ENCODE results near the gene USP40. TPM values are rescaled to one million over a fixed set of nuclear protein-coding genes. Genes with fewer than 3 reads are reported as not detected.

USP40 gene
- total RNA-seq, 4 donors from 2014 or later, result 70.7 to 99.0 (median 85.7) TPM

DNA sequence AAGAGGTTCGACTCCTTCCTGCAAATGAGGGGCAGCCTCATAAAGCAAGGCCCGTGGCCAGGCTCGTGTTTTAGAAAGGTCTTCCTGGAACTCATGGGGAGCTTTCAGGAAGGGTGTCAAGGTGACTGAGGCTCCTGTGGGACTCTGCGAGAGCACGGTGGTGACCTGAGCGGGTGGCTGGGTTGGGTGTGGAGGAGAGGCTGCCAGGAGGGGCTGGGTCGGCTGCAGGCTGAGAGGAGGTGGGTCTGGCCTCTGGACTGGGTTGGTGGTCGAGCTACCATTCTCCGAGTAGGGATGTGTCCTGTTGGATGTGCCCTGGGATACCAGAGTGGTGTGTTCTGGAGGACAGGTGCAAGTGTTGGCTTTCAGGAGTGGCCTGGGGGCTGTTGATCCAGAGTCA, 125.9 kb downstream of the USP40 start:
- Histone ChIP-seq H3K4me1 (peaks cover 0 to 5% of the 10 kb centered on the region in 2 donors), H3K27ac (no peak overlapping the region), H3K36me3 (peaks cover 16 to 19% of the 10 kb centered on the region in 2 donors), H3K27me3 (no peaks in the 10 kb centered on the region), H3K9me3 (no peaks in the 10 kb centered on the region), H3K4me3 (replicated peaks in 1 of 3) (no peak overlapping the region)
- 90 to 92% methylated on average over 9 of the region's 9 CpGs for WGBS, 2 donors
- no peak for TF ChIP-seq POLR2A (IDR thresholded peaks at IDR 0.05)
- TF ChIP-seq CTCF (IDR thresholded peaks at IDR 0.05), result no peak
- intact Hi-C loops (cut with DNase I), result loop anchor here (5.0 to 10.0 kb wide), 2 partner anchors 88 to 166 kb away; partner anchors contain the start of gene DGKD
- no peak for DNase-seq

GRCh38 chr2:233440314-233440713, 126.3 kb downstream of the USP40 start:
- intact Hi-C loops (cut with DNase I), result loop anchor here (5.0 to 10.0 kb wide), 2 partner anchors 88 to 166 kb away; partner anchors contain the start of gene DGKD

DNA sequence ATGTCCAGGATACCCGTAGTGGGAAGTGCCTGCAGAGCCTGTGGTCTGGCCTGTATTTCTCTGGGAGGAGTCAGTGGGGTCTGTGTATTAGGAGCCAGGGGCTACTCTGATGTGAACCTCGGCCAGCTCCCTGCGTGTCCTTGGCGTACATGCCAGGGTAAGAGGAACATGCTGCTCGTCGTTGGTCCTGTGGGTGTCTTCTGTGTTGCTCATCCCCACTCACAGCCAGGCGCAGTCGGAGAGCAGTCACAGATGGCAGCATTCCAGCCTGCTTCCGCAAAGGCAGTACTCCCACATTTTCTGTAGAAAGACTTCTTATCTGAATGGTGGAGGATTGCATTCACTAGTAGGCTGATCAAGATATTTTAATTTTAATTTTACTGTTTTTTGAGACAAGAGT, 127.4 kb downstream of the USP40 start:
- DNase-seq, result no peak
- peaks cover 16 to 21% of the 10 kb centered on the region in 2 donors for H3K36me3 ChIP-seq
- intact Hi-C loops (cut with DNase I), result no loop called here

More at GRCh38 chr2:233440314-233440713, 126.3 kb downstream of the USP40 start:
- no peaks in the 10 kb centered on the region for H3K27me3 ChIP-seq
- peaks cover 16 to 21% of the 10 kb centered on the region in 2 donors for H3K36me3 ChIP-seq
- H3K27ac ChIP-seq, result no peak overlapping the region
- DNase-seq, result no peak
- no peaks in the 10 kb centered on the region for H3K9me3 ChIP-seq
- 94% methylated on average over 17 of the region's 17 CpGs for WGBS, 2 donors
- TF ChIP-seq CTCF (IDR thresholded peaks at IDR 0.05) (no peak), POLR2A (IDR thresholded peaks at IDR 0.05) (no peak)
- H3K4me1 ChIP-seq, result peaks cover under 1 to 9% of the 10 kb centered on the region in 2 donors
- H3K4me3 ChIP-seq (replicated peaks in 1 of 3), result no peak overlapping the region

GRCh38 chr2:233438573-233439147, 127.9 kb downstream of the USP40 start:
- H3K27ac ChIP-seq, result no peak overlapping the region
- 90 to 94% methylated on average over 15 of the region's 15 CpGs for WGBS, 2 donors
- TF ChIP-seq CTCF (IDR thresholded peaks at IDR 0.05) (no peak), POLR2A (IDR thresholded peaks at IDR 0.05) (no peak)
- H3K36me3 ChIP-seq, result peaks cover 16 to 21% of the 10 kb centered on the region in 2 donors
- H3K9me3 ChIP-seq, result no peaks in the 10 kb centered on the region
- H3K4me3 ChIP-seq (replicated peaks in 1 of 3), result no peak overlapping the region
- H3K4me1 ChIP-seq, result peaks cover 10 to 20% of the 10 kb centered on the region in 2 donors
- intact Hi-C loops (cut with DNase I), result no loop called here
- DNase-seq, result no peak
- H3K27me3 ChIP-seq, result no peaks in the 10 kb centered on the region

More for the DNA sequence above, 127.4 kb downstream of the USP40 start:
- Histone ChIP-seq H3K4me1 (peaks cover 10 to 20% of the 10 kb centered on the region in 2 donors), H3K9me3 (no peaks in the 10 kb centered on the region), H3K27me3 (no peaks in the 10 kb centered on the region), H3K27ac (no peak overlapping the region), H3K4me3 (replicated peaks in 1 of 3) (no peak overlapping the region)
- TF ChIP-seq POLR2A (IDR thresholded peaks at IDR 0.05), result no peak
- TF ChIP-seq CTCF (IDR thresholded peaks at IDR 0.05), result no peak
- WGBS, 2 donors, result 75 to 82% methylated on average over 9 of the region's 9 CpGs

DNA sequence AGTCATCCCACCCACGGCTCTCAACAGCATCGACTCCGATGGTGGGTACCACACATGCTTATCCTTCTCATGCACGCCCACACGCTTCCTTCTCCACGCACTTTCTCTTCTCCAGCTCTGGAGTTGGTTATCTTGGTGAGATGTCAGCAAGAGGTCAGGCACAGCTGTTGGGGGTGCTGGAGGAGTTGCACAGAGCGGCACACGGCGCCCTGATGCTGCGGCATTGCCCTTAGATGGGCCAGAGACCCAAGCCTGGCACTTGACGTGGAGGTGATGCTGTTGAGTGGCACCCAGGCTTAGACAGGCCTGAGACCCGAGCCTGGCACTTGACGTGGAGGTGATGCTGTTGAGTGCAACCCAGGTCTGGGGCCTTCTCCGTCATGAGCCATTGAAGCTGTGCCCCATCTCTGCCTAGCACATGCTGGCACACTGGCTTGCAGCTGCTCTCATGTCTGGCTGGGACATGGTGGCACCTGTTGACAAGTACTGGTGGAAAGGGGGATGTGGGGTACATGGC, 129.1 kb downstream of the USP40 start:
- WGBS, 2 donors, result 94 to 97% methylated on average over 13 to 14 of the region's 14 CpGs

More for the DNA sequence above, 129.1 kb downstream of the USP40 start:
- Histone ChIP-seq H3K36me3 (peaks cover 16 to 21% of the 10 kb centered on the region in 2 donors), H3K4me1 (peaks cover 10 to 20% of the 10 kb centered on the region in 2 donors), H3K27me3 (no peaks in the 10 kb centered on the region), H3K4me3 (replicated peaks in 1 of 3) (no peak overlapping the region), H3K9me3 (no peaks in the 10 kb centered on the region), H3K27ac (no peak overlapping the region)
- peak in 1 of 2 donors; percentile 1 for DNase-seq
- TF ChIP-seq CTCF (IDR thresholded peaks at IDR 0.05), result no peak
- no peak for TF ChIP-seq POLR2A (IDR thresholded peaks at IDR 0.05)
- intact Hi-C loops (cut with DNase I), result no loop called here

Data from thyroid gland (tissue), 4 donors.